NCI-H82 (cell line): ENCODE data around the gene LDB1.
A peak's percentile ranks its signal among the peaks of the same experiment; 100 is the strongest.

Experiments used
- DNase-seq: peaks from one replicate; lab custom pipeline; 2025; lab: John Stamatoyannopoulos, UW

LDB1 gene

DNA sequence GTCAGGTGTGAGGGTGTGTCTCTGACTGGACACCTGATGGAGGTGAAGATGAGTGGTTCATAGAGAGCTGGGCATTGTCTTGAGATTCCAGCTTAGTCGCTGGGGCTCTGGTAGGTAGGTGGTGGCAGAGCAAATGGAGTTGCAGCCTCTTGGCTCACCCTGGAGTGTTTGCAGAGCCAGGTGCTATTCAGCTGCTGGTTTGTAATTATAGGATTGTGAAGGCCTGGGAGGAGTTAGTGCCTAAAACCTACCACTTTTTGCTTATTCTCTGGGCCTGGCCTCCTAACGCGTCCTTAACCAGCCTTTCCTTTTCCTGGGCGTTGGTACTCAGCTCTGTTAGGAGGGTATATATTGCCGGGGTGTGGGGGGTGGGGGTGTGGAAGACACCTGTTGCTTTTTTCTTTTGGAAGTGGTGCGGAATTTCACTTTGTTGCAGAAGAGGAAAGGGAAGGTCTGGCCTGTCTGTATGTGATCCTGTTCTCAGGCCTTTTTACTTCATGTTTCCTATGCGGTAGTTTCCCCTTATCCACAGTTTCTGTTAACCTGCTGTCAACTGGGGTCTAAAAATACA lies 15.9 kb upstream of the LDB1 start:
- DNase-seq, result no peak

DNA sequence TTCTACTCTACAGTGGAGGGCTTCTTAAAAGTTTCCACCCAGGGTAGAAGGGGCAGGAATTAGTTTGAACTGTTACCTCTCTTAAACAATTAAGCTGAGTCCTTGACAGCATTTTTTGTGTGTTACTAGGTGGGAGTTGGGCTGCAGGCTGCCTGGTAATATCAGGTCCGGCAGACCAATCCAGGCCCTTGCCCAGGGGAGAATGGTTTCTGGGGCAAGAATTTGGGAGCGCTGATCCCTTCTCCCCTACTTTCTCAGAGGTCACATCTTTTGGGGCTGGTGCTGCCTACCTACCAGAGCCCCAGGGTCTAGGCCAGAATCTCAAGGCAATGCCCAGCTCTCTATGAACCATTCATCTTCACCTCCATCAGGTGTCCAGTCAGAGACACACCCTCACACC lies 14.2 kb upstream of the LDB1 start:
- DNase-seq, result no peak

DNA sequence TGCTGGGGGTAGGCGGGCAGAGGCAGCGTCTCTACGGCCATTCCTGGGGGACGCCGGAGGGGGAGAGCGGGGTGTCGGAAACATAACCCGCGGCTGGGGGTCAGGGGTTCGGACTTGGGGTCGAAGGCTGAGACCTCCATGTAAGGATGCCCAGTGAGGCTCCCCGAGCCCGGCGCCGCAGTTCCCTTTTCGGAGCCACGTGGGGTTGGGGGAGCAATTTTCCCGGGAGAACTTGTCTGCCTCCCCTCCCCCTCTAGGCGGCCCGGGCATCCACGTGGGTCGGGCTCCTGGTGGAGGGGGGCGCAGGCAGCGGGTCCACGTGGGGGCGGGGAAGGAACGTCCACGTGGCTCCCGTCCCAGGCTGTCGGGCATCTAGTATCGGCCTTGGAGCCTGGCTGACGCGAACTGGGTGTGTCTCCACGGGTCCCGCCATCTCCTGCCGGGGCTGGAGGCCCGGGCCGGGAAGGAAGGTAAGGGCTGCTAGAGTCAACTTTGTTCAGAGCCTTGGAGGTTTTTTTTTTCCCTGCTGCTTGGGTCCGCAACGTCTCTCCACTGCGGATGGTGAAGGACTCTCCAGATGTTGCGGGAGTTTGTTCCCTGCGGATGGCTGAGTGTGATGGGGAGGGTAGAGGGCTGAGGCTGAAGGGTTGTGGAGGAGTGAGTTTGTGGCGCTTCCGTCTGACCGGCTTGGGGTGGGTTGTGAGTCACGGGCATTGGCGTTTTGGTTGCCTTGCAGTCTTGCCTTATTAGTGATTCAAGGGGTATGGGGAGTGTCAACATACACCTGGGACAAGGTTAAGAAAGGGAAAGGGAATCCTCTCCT lies 13.4 kb upstream of the LDB1 start:
- peak; percentile 86 for DNase-seq

DNA sequence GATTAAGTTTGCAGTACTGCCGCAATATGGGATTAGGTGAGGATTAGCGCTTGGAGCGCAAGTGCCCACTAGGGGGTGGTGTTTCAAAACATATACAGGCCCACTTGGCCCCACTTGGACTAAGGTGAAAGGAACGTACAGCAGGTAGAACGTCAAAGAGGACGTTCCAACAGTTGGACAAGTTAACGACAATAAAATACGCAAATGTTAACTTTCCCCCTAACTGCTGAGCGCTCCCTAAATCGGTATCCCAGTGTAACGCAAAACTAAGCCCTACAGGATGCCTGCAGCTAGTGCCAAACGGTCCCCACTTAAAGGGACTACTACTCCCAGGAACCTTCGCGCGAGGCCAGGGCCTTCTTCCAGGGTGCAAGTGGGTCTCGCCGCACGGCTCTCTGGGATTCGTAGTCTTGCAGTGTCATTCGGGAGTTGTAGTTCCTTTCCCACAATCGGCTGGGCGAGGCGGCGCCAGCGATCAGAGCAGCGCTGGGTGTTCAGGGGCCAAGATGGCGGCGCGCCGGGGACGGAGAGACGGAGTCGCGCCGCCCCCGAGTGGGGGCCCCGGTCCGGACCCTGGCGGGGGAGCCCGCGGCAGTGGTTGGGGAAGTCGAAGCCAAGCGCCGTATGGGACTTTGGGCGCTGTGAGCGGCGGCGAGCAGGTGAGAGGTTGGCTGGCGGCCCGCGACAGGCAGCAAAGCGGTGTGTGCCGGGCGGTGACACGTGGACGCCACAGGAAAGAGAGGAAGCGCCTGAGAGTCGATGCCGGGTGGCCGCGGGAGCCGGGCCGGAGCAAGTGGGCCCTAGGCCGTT lies 12.6 kb upstream of the LDB1 start, which contains the start of gene PPRC1:
Gene PPRC1 (plus strand): TSS at position 478 of the 810 bp plus-strand sequence. CDS start 29 bp downstream, at position 507.
- DNase-seq, result peak; percentile 99

DNA sequence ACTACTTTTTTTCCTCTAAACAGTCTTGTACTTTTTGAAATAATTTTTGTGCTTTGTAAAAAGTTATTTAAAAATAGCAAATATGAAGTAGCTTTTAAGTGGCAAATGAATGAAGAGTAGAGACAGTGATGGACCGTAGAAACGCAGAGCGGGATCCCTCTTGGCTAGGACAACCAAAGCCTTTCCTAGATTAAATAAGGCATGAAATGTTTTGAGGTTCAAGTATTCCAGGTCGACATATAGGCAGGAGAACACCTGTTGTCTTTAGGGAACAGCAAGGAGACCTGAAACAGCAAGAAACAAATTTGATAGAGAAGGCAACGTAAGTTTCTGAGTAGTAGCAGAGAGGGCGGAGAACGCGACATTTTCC lies 12.0 kb upstream of the LDB1 start:
- DNase-seq, result no peak

DNA sequence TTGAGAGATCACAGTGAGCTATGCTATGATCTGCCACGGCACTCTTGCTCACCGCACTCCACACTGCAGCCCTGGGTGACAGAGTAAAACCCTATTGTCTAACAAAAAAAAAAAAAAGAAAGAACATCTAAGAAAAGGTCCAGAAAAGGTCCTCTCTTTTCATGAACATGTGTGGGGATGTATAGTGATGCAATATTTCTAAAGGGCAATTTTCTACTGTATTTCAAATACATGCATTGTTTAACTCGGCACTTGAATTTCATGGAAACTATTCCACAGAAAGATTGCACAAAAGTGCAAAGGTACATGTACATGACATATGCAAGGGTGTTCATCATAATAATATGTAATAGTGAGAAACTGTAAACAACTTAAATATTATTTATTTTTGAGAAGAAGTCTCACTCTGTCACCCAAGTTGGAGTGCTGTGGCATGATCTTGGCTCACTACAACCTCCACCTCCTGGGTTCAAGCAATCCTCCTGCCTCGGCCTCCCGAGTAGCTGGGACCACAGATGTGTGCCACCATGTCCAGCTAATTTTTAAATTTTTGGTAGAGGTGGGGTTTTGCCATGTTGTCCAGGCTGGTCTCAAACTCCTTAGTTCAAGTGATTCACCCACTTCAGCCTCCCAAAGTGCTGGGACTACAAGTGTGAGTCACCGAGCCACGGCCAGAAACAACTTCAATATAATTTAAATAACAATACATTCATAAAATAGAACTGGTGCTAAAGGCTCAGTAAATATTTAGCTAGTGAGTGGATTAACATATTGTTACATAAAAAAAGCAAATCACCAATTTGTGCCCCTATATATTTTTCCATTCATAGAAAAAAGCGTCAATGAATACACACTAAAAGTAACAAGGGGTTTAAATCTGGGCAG lies 11.4 kb upstream of the LDB1 start:
- no peak for DNase-seq

DNA sequence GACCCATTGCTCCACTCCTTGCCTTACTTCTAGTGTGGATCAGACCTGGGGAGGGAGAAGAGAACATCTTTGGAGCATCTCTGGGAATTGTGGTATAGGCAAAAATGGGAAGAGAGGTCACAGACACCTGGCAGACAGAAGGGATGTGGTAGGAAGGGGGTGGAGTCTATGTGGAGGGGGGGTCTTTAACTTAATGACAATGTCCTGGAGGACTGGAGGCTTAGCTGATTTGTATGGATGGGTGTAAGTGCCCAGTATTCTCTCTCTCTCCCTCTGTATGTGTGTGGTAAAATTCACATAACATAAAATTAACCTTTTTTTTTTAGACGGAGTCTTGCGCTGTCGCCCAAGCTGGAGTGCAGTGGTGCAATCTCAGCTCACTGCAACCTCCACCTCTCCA lies 3.1 kb upstream of the LDB1 start:
- no peak for DNase-seq

DNA sequence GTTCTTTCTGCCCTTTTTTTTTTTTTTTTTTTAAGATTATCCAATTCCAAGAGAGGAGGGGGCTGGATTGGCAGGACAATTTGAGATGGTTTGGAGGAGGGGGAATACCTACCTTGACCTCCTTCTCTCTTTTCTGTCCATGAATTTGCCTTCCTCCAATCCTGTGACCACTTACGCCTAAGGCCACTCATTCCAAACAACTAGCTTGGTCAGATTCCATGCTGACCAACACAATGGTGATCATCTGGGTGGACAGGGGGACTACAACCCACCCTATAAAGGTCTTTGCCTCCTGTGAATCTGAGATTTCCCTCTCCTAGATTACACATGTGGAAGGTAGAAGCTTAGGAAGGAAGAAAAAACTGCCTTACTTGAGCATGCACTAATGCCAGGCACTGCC lies 2.3 kb upstream of the LDB1 start:
- no peak for DNase-seq

DNA sequence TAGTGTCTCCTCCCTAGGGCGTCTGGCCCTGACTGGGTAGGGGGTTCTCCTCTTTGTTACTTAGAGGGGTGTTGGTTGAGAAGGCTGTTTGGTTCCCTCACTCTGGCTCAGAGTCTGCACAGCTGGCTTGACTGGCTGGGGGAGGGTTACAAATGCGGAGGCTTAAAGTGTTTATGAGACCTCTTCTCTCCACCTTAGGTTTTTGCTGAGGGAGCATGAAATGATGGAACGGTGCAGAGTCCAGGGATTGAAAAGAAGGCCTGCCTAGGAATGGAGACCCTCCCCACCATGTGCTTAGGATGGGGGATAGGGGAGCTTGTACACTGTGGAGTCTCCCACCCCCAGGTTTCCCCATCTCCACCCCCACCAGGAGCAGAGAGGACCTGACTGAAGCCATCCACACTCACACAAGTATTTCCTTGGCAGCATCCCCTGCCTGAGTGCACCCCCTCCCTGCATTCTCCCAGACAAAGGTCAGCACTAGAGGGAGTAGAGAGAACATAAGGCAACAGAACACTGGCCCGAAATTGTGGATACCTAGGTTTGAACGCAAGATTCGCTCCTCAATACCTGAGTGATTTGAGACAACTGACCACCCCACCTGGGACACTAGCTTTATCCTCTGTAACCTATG lies 1.7 kb upstream of the LDB1 start:
- peak; percentile 92 for DNase-seq

DNA sequence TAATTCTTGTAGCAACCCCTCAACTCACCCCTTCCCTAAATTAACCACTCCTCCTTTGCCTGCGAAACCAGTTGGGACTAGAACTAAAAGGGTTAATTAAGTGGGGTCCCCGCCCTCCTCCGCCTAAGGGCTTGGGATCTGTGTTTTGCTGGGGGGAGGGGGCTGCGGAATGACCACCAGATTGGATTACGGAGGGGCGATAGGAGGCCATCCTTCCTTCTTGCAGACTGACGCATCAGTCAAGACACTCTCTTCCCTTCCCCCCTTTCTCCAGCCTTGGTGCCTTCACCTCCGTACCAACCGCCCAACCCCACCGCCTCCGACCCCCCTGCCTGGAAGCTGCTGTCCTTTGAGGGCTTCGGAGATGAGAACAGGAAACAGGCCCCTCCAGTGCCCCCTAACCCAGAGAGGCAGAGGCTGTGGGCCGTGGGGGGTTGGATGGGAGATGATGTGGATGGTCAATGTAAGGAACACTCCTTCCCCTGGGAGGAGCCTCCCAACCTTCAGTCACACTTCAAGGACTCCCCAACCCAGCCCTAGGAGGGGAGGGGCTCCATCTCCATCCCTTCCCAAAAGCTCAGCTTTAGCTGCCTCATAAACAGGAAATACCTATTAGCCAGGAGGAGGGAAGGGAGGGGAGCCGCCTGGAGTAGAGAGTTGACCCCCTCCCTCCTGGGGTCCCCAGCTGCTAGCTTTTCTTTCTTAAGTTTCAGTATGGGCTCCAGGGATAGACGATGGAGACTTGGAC lies 997 bp upstream of the LDB1 start:
- peak; percentile 96 for DNase-seq

DNA sequence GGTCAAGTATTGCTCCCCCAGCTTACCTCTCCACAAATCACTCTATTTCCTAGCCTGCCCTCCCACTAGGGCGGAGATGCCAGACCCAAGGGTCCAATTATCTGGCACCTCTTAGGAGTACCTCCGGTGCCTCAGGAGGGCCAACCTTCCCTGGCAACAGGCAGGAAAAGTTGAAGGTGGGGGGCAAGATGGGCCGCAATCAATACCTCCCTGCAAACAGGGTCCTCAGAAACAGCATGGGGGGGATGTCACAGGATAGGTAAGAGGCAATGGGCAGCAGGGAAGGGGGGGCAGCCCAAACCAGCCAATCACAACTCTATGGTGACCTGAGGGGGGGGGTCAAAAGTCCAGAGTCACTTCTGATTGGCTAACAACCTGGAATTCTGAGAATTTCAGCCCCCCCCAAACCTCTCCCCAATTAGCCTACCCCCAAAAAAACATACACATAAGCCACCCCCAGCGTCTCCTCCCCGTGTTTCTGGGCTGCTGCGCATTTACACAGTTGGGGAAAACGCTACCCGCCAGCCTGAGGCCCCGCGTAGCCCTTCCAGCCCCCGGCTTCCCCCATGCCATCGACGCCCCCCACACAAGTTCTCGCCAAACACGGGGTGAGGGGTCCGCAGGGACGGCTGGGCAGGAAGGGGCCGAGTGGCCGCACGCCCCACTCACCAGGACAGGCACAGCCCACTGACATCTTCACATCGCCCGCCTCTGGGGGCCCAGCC lies 589 bp downstream of the LDB1 start:
- peak; percentile 84 for DNase-seq

DNA sequence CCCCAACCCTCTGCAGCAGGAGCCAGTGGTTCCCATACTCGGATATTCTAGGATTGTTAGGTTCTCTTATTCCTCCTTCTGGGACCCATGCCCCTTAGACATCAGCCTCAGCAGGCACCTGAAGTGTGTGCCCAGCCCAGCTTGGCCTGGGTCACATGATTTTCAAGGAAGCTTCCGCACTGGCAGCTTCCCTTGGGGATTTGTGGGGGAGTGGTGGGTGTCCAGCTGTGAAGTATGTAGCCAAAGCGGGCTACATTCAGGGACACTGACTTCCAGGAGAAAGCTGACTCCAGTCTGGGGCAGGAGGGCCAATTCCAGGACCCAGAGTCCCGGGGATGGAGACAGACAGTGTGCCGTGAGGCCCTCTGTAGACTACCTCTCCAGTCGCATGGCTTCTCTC lies 1.3 kb downstream of the LDB1 start:
- peak; percentile 69 for DNase-seq

DNA sequence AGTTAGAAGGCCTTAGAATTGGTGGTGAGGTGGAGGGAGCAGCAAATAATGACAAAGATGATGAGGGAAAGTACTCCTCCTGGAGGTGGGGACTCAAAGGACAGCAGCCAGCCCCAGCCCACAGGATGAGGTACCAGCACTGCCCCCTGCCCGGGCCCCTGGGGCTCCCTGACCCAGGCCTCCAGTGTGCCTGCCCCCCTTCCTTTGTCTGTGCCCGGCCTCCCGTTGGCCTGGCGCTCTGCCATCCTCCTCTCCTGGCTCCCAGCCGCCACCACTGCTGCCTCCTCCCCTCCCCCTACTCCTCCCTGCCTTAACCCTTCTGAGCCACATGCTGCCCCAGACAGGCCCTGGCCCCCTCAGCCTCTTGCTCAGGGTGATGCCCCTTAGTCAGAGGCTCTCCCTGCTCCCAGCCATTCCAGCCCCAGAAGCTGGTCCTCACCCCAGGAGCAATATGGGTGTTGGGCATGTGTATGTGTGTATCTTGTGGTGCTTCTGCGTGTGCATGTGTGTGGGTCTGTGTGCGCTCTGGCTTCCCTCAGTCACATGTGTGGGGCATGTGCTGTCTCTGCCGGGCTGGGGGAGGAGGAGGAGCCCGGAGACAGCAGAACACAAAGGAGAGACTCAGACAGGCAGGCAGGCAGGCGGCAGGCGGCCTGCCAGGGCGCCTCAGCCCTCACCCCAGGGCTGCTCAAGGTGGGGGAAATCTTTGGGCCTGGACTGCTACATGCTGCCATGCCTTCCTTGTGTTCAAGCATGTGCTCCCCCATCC lies 2.6 kb downstream of the LDB1 start:
- DNase-seq, result peak; percentile 81

DNA sequence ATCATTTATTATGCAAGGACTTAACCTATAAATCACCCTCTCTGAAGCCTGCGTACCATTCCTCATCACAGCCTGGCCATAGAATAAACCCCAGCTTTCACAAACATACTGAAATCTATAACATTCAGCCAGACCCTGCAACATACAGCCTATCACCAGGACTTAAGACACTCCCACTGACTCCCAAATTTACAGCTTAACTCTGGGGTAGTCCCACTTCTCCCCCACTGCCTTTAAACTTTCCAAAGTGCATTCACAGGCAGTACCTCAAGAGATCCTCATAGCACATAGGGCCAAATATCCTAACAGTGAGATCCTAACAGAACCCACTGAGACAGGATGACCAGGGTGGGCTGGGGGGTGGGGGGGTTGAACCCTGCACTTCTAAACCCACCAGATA lies 3.5 kb downstream of the LDB1 start:
- DNase-seq, result no peak

DNA sequence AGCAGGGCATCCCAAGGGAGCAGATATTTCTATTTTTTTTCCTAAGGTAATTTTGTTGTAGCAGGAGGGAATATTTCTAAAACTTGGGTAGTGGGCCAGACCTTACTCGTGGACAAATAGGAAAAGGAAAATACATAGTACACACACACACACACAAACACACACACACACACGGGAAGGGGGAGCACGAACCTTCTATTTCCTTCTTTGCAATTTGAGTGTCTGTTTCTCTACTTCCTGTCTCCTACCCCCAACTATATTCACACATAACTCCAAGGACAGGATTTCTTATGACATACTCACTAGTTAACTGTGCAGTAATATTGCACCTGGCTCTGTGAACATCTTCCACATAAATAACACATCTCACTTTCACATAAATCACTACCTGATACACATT lies 4.4 kb downstream of the LDB1 start:
- no peak for DNase-seq

DNA sequence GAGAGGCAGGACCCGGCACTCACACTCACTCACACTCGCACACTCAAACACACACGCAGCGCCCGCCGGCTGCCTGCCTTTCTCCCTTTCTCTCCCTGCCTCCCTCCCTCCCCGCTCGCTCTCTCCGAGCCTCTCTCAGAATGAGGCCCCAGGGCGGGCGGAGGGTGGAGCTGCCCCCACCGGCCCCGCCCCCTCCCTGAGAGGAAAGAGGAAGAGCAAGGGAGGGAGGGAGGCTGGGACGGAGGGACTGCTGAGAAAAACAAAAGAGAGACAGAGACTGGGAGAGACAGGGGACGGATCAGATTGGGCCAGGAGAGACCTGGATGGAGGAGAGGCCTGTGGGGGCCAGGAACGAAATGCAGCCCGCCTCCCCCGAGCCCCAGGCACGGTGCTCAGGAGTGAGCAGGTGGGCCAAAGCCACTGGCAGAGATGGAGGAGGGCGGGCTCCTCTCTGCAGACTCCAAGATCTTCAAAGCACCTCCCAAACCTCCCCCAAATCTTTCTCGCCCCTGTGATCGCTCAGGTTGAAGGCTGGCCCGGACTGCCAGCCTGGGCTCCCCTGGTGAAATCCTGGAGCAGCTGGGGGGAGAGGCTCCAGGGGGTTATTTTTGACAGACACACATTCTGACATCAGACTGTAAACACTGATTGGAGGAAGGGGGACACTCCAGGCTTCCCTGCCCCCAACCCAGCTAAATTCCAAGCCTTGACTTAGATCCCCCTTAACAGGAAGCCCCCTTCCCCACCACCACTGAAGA lies 5.1 kb downstream of the LDB1 start:
- peak; percentile 91 for DNase-seq

DNA sequence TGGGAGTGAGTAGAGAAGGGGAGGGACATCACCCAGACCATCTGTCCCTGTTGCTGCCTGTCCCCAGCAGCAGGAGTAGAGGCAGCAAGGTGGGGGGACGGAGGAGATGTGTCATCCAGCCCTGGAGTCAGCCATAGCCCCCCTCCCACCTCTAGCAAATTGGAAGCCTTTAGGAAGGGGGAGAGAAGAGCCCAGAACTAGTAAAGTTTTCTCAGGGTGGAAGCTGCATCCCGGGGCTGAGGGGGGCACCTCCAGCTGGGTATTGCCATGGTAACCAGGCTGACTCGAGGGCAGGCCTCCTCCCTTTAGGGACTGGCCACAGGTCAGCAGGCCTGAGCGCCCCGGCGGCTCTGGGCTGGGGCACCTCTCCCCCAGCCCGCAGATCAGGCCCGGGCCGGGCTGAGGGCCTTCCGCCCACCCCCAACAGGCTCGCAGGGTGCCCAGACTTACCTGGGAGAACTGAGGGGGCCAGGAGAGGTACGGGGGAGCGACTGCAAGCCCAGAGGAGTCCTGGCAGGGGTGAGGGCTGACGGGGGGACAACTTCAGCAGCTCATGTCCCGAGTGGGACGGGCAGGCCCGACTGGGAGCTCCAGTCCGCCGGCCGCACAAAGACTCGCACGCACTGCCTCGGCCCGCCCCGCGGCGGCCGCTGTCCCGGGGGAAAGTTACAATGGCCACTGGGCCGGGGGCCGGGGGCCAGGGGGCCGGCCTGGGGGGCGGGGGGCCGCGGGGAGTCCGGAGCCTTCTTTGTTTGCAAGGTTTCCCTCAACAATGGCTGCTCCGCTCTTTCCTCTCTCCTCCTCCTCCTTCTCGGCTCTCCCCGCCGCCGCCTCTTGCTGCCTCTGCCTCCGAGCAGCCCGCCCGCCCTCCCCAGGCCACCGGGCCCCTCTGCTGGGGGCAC lies 6.0 kb downstream of the LDB1 start:
- DNase-seq, result peak; percentile 85
